ENCODE data around the gene ALK.

DNA sequence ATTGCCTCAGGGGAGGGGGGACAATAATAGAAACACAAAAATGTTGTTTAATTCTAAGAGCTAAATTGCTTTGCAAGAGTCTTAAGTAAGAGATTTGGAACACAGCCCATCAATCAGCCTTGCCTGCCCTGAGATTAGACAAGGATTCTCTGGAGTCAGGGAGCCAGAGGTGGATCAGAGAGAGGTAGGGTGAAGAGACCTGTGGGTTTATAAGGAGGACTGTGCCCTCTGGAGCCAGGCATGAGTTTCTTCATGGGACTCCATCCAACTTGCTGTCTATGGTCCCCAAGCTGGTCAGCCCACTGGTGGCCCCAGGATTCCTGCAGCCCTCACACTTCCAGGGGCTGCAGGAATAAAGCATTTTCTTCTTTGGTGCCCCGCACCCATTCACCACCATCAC, 139.3 kb downstream of the ALK start:
- TF ChIP-seq, protein P1, sequence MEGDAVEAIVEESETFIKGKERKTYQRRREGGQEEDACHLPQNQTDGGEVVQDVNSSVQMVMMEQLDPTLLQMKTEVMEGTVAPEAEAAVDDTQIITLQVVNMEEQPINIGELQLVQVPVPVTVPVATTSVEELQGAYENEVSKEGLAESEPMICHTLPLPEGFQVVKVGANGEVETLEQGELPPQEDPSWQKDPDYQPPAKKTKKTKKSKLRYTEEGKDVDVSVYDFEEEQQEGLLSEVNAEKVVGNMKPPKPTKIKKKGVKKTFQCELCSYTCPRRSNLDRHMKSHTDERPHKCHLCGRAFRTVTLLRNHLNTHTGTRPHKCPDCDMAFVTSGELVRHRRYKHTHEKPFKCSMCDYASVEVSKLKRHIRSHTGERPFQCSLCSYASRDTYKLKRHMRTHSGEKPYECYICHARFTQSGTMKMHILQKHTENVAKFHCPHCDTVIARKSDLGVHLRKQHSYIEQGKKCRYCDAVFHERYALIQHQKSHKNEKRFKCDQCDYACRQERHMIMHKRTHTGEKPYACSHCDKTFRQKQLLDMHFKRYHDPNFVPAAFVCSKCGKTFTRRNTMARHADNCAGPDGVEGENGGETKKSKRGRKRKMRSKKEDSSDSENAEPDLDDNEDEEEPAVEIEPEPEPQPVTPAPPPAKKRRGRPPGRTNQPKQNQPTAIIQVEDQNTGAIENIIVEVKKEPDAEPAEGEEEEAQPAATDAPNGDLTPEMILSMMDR (IDR thresholded peaks at IDR 0.05) = no peak
- TF ChIP-seq EP300 (IDR thresholded peaks at IDR 0.05) = no peak

Measured in sigmoid colon (tissue), 4 donors.